Right renal cortex interstitium (tissue), 3 donors: Measurements from ENCODE around the gene DDX52. TPM values are rescaled to one million over a fixed set of nuclear protein-coding genes. Genes with fewer than 3 reads are reported as not detected.
A peak's percentile ranks its signal among the peaks of the same experiment; 100 is the strongest.
"Not testable (repeated sequence)": the region's sequence is repeated elsewhere in the genome, so short reads cannot be mapped to it uniquely, and the experiment has no call there.

Experiments used
- DNase-seq, 3 donors: peaks; one replicate each; pipeline ENCODE4 v3.0.0-alpha.2; 2013; ENCODE audit warnings: low read depth in 3 of 3, low spot score in 2 of 3
- polyA plus RNA-seq, 3 donors: library from polyadenylated mRNA; unstranded; fragments of 120-200 nt; gene quantifications; one replicate each; pipeline ENCODE4 v1.2.1, GENCODE V29; 2013; ENCODE audit not compliant: insufficient read length in 3 of 3

The DDX52 gene
- polyA plus RNA-seq, 3 donors, result 40.1 to 43.7 (median 42.0) TPM

DNA sequence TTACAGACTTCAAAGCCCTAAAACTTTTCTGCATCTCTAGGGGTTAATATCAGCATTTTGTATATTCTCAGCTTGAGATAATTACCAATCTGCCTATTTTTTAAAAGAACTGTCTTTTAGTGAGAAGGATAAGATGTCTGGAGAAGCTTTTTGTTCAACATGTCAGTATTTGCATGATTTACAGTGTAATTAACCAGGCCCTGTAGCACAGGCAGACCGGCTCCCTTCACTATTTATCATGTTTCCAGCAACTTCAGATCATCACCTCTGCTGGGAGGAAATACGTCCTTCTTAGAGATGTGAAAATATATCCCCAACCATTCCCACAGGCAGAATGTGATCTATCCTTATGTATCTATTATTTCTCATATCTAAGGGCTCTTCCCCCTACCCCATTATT, 8.6 kb upstream of the DDX52 start:
- DNase-seq, result no peak

DNA sequence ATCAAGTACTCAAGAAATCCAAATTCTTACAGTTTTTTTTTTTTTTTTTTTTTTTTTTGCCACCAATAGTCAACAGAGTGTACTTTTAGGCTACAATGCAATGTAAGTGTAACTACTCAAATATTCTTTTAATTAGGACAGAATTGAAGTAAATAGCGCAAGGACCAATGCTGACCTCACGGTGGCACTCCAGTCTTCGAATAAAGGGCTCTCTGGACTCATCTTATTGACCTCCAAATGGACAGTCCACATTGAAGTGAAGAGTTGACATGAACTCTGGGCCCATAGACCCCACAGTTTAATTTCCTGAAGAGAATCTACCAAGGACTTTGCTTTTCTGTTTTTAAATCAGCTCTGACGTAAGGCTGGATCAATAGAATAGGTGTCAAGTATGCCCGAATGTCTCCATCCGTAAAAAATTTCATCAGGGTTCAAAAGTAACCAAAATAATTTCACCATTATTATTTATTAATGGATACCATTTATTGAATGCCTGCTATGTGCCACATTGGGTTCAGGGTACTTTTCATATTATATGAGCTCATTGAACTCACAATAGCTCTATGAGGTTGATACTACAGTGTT, 7.3 kb upstream of the DDX52 start:
- DNase-seq, result no peak

- no peak for DNase-seq
These were observed 5.3 kb upstream of the DDX52 start for GRCh38 chr17:37648555-37648954.

DNA sequence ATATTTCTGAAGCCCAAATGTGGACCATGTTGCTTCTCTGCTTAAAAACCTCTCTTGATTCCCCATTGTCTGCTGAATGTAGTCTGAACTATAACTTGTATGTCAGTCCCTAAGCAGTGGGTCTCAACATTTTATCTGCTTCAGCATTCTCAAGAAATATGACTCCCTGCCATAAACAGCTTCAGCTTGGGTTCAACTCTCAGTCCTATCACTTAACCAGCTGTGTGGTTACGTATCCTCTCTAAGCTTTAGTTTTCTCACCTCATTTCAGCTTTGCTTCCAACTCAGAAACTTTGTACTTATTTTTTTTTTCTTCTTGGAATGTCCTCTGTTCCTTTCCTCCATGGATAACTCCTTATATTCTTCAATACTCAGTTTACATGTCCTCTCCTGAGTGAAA, 4.6 kb upstream of the DDX52 start:
- DNase-seq, result no peak

DNA sequence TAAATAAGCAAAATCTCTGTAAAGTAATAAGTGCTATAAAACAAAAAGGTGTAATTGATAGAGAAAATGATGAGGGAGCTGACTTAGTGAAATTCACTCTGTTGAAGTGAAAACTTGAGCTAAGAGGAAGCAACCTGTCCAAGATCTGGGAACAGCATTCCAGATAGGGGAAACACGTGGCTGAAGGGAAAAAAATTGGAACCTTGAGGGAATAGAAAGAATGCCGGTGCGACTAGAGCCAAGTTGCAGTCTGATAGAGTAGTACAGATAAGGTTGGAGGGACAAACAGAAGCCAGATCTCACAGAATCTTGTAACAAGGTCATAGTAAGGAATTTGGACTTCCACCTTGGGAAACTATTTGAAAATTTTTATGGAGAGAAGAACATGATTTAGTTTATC, 623 bp upstream of the DDX52 start:
- DNase-seq, result no peak

- peak in 1 of 3 donors; percentile 32 for DNase-seq
These were observed 565 bp downstream of the DDX52 start for GRCh38 chr17:37642681-37643080.

- DNase-seq, result no peak
These were observed 3.2 kb downstream of the DDX52 start for GRCh38 chr17:37640015-37640414.

- no peak for DNase-seq
These were observed 5.3 kb downstream of the DDX52 start for GRCh38 chr17:37637956-37638355.

DNA sequence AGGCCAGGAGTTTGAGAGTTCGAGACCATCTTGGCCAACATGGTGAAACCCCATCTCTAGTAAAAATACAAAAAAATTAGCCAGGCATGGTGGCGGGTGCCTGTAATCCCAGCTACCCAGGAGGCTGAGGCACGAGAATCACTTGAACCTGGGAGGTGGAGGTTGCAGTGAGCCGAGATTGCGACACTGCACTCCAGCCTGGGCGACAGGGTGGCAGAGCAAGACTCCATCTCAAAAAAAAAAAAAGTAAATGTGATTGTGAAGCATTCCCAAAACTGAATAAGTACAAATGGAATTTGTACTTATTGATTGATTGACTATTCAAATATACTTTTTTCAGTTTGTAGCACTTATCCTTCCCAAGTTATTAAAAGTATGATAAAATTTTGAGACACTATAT, 26.8 kb downstream of the DDX52 start:
- DNase-seq, result not testable (repeated sequence)

- DNase-seq, result no peak
These were observed 28.4 kb downstream of the DDX52 start for GRCh38 chr17:37614823-37615222.

DNA sequence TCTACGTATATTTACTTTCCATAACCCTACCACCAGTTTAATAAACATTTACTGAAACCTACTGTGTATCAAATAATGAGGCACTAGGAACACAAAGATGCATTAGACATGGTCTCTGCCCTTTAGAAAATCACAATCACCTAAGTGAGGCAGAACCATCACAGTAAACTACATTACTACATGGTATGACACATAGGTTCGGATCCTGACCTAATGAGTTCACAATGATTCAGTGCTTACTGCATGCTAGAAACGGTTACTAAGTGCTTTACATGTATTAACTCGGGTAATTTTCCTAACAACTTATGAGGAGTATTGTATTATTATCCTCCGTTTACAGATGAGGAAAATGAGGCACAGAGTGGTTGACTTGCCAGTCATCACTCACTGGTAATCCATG, 28.9 kb downstream of the DDX52 start:
- DNase-seq, result no peak

DNA sequence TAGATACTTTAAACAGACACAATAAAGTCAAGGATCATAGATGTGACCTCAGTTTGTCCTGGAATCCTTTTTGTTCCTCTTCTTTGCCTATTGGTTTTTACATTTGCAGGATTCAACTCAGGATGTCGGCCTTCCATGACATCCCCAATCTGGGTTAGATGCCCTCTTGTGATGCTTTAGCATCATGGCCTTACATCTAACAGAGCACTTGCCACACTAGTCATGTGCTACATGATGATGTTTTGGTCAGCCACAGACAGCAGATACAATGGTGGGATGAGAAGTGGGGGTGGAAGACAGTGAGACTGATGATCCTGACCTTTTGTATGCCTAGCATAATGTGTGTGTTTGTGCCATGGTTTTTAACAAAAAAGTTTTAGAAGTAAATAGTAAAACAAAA, 32.3 kb downstream of the DDX52 start:
- no peak for DNase-seq

- DNase-seq, result not testable (repeated sequence)
These were observed 33.2 kb downstream of the DDX52 start for GRCh38 chr17:37610041-37610420.

DNA sequence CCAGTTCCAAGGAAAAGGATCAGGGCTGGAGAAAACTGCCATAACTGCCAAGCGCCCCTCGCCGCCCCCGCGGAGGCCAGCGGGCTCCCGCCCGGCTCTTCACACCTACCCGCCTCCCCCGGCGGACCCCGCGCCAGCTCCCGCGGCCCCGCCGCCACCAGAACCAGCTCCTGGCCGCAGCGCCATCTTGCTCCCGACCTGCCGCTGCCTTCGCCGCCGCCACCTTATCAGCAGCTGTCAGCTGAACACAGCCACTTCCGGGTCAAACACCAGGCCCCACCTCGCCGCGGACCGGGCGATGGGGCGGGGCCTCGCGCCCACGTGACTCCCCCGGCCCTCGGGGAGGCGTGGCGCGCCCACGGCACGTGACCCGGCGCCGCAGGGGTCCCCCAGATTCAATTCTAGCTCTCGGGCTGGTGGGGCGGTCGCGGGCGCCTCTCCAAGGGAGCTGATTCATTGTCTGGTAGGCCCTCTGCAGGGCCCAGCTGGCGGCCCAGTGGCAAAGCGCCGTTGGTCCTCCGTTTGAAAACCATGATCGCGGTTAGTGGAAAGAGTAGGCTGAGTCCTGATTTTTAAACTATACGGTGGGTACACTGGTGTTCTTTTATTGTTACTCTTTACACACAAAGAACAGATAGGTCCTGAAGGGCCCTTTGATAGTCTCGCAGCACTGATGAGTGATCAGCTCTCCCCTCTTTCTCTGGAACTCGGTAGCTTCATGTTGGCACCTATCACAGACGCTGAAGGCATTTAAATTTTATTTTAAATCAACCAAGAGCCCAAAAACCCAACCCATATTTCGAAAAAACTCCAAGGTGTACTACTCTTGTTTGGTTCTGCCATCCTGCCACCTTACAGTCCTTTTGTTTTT, 33.8 kb downstream of the DDX52 start, which contains the start of gene SYNRG:
SYNRG (minus strand) TSS at position 249 of the 871 bp plus-strand sequence; CDS start at position 186, 63 bp downstream.
- DNase-seq, result peak; percentile 77 to 92 (median 88)

- peak; percentile 36 to 56 (median 38) for DNase-seq
These were observed 34.7 kb downstream of the DDX52 start for GRCh38 chr17:37608351-37609169.

GRCh38 chr17:37607637-37608331, 35.5 kb downstream of the DDX52 start:
- DNase-seq, result no peak

GRCh38 chr17:37605813-37606505, 37.3 kb downstream of the DDX52 start:
- DNase-seq, result no peak

- DNase-seq, result no peak
These were observed 38.2 kb downstream of the DDX52 start for GRCh38 chr17:37605081-37605480.

GRCh38 chr17:37604556-37604955, 38.7 kb downstream of the DDX52 start:
- DNase-seq, result no peak

- no peak for DNase-seq
These were observed 45.1 kb downstream of the DDX52 start for GRCh38 chr17:37598145-37598544.
